Measurements from ENCODE around the gene PLA2G7.
A peak's percentile ranks its signal among the peaks of the same experiment; 100 is the strongest.
"Not testable (repeated sequence)": the region's sequence is repeated elsewhere in the genome, so short reads cannot be mapped to it uniquely, and the experiment has no call there.

The PLA2G7 gene

GRCh38 chr6:46745973-46746372, 10.8 kb upstream of the PLA2G7 start:
- Histone ChIP-seq H3K36me3 (ENCODE audit: insufficient read depth, low read length) (no peaks in the 10 kb centered on the region), H3K4me3 (ENCODE audit: low read depth in 1 of 2, low read length in 2 of 2) (no peak overlapping the region), H3K27ac (ENCODE audit: low read depth, low read length) (no peak overlapping the region), H3K9me3 (ENCODE audit: low read length) (no peaks in the 10 kb centered on the region), H3K9ac (ENCODE audit: low read length) (no peak overlapping the region), H3K27me3 (ENCODE audit: control insufficient read depth in 1 of 2, insufficient read depth in 2 of 2, low read length in 2 of 2) (no peaks in the 10 kb centered on the region), H3K4me1 (ENCODE audit: insufficient read depth, low read length) (no peaks in the 10 kb centered on the region)

GRCh38 chr6:46744159-46744725, 9.1 kb upstream of the PLA2G7 start:
- not testable (repeated sequence) for H3K9me3 ChIP-seq (ENCODE audit: low read length); H3K27ac ChIP-seq (ENCODE audit: low read depth, low read length); H3K9ac ChIP-seq (ENCODE audit: low read length); H3K4me1 ChIP-seq (ENCODE audit: insufficient read depth, low read length); H3K27me3 ChIP-seq (ENCODE audit: control insufficient read depth in 1 of 2, insufficient read depth in 2 of 2, low read length in 2 of 2); H3K4me3 ChIP-seq (ENCODE audit: low read depth in 1 of 2, low read length in 2 of 2); H3K36me3 ChIP-seq (ENCODE audit: insufficient read depth, low read length)

DNA sequence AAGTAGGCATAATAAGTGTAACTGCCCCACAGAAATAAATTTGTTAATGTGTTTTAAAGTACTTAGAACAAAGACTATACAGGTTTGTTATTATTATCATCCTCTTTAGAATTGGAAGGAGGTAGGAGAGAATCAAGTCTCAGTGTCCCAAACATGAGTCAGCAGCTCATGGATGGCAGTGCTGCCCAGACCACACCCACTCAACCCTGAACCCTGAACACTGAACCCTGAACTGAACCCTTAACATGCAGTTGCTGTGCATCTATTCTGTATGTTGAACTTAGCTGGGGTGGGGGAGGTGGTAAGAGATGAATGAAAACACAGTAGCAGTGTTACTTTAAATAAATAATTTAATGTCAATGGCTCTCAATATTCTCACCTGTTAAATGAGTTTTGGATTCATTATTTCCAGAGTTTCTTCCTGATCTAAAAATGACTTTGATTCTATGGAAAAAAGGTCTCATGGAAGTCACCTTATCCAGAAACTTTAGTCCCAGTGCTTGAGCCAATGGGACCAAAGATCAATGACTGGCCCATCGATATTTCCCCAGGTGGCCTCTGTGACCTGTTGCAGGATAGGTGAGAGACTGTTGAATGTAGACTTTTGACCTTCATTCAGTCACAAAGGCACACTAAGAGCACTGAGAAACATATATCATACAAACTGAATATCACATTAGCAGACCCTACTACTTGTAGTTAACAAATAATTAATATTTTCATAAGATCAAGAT, 8.4 kb upstream of the PLA2G7 start:
- H3K27ac ChIP-seq (ENCODE audit: low read depth, low read length), result no peak overlapping the region
- no peaks in the 10 kb centered on the region for H3K4me1 ChIP-seq (ENCODE audit: insufficient read depth, low read length)
- H3K9me3 ChIP-seq (ENCODE audit: low read length), result no peaks in the 10 kb centered on the region
- H3K27me3 ChIP-seq (ENCODE audit: control insufficient read depth in 1 of 2, insufficient read depth in 2 of 2, low read length in 2 of 2), result no peaks in the 10 kb centered on the region
- no peaks in the 10 kb centered on the region for H3K36me3 ChIP-seq (ENCODE audit: insufficient read depth, low read length)
- no peak overlapping the region for H3K9ac ChIP-seq (ENCODE audit: low read length)
- H3K4me3 ChIP-seq (ENCODE audit: low read depth in 1 of 2, low read length in 2 of 2), result no peak overlapping the region

- Histone ChIP-seq H3K4me3 (ENCODE audit: low read depth in 1 of 2, low read length in 2 of 2) (no peak overlapping the region), H3K9me3 (ENCODE audit: low read length) (no peaks in the 10 kb centered on the region), H3K9ac (ENCODE audit: low read length) (no peak overlapping the region), H3K36me3 (ENCODE audit: insufficient read depth, low read length) (no peaks in the 10 kb centered on the region), H3K27me3 (ENCODE audit: control insufficient read depth in 1 of 2, insufficient read depth in 2 of 2, low read length in 2 of 2) (peaks cover 0 to 6% of the 10 kb centered on the region in 2 donors), H3K4me1 (ENCODE audit: insufficient read depth, low read length) (no peaks in the 10 kb centered on the region), H3K27ac (ENCODE audit: low read depth, low read length) (no peak overlapping the region)
These were observed 6.7 kb upstream of the PLA2G7 start for GRCh38 chr6:46741910-46742309.

DNA sequence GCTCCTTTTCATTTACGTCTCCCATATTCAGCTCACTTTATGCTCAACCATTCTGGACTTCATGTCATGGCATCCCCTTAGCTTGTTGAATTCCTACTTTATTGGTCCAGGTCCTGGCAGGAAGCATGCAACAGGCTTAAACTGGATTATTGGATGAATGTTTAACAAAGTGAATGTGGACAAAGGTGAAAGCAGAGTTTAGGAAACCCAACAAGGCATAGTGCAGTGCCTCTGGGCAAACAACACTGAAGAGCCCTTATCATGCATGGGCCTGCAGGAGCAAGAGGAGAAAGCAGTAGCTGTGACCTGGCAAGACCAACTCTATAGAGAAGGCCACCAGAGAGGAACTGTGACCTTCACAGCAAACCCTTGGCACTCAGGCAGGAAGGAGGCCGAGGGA, 6.3 kb upstream of the PLA2G7 start:
- Histone ChIP-seq H3K9me3 (ENCODE audit: low read length) (no peaks in the 10 kb centered on the region), H3K4me3 (ENCODE audit: low read depth in 1 of 2, low read length in 2 of 2) (no peak overlapping the region), H3K27ac (ENCODE audit: low read depth, low read length) (no peak overlapping the region), H3K27me3 (ENCODE audit: control insufficient read depth in 1 of 2, insufficient read depth in 2 of 2, low read length in 2 of 2) (peaks cover 4 to 6% of the 10 kb centered on the region in 2 donors), H3K36me3 (ENCODE audit: insufficient read depth, low read length) (no peaks in the 10 kb centered on the region), H3K9ac (ENCODE audit: low read length) (no peak overlapping the region), H3K4me1 (ENCODE audit: insufficient read depth, low read length) (no peaks in the 10 kb centered on the region)

DNA sequence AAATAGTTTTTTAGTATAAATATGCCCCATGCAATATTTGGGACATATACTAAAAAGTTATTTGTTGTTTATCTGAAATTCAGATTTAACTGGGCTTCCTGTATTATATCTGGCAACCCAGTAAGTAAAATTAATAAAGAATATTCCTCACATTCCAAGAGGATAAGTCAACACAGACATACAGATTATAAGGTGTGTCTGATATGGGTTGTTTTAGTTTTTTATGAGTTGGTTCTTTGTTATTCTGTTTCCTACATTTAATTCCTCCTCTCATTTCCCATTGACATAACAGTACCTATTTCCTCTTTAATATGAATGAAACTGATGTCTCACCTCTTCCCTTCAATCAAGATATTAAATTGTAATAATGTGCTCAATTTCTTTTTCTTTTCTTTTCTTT, 1.7 kb upstream of the PLA2G7 start:
- no peak overlapping the region for H3K27ac ChIP-seq (ENCODE audit: low read depth, low read length)
- no peaks in the 10 kb centered on the region for H3K36me3 ChIP-seq (ENCODE audit: insufficient read depth, low read length)
- H3K4me1 ChIP-seq (ENCODE audit: insufficient read depth, low read length), result no peaks in the 10 kb centered on the region
- H3K4me3 ChIP-seq (ENCODE audit: low read depth in 1 of 2, low read length in 2 of 2), result no peak overlapping the region
- H3K27me3 ChIP-seq (ENCODE audit: control insufficient read depth in 1 of 2, insufficient read depth in 2 of 2, low read length in 2 of 2), result peaks cover 6 to 10% of the 10 kb centered on the region in 2 donors
- no peak overlapping the region for H3K9ac ChIP-seq (ENCODE audit: low read length)
- H3K9me3 ChIP-seq (ENCODE audit: low read length), result no peaks in the 10 kb centered on the region

DNA sequence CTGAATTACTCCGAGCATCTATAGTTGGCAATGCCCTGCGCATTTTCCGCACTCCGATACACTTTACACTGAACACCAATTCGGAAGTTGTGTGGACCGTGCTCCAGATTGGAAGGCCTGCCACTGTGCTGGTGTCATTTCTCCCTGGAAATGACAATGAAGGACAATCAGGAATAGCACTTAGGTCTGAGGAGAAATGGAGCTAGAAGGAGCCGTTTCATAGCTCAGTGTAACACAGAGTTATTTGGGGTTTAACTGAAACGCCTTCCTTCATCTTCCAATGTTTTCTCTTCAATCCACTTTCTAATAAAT, 501 bp upstream of the PLA2G7 start:
- Histone ChIP-seq H3K9ac (ENCODE audit: low read length) (no peak overlapping the region), H3K27me3 (ENCODE audit: control insufficient read depth in 1 of 2, insufficient read depth in 2 of 2, low read length in 2 of 2) (peaks cover 6 to 10% of the 10 kb centered on the region in 2 donors), H3K4me3 (ENCODE audit: low read depth in 1 of 2, low read length in 2 of 2) (peak overlapping the region; percentile 55 to 64), H3K4me1 (ENCODE audit: insufficient read depth, low read length) (no peaks in the 10 kb centered on the region), H3K9me3 (ENCODE audit: low read length) (no peaks in the 10 kb centered on the region), H3K36me3 (ENCODE audit: insufficient read depth, low read length) (no peaks in the 10 kb centered on the region), H3K27ac (ENCODE audit: low read depth, low read length) (no peak overlapping the region)

GRCh38 chr6:46733341-46733801, 1.8 kb downstream of the PLA2G7 start:
- peaks cover 6 to 10% of the 10 kb centered on the region in 2 donors for H3K27me3 ChIP-seq (ENCODE audit: control insufficient read depth in 1 of 2, insufficient read depth in 2 of 2, low read length in 2 of 2)
- no peaks in the 10 kb centered on the region for H3K36me3 ChIP-seq (ENCODE audit: insufficient read depth, low read length)
- H3K27ac ChIP-seq (ENCODE audit: low read depth, low read length), result no peak overlapping the region
- no peak overlapping the region for H3K9ac ChIP-seq (ENCODE audit: low read length)
- no peak overlapping the region for H3K4me3 ChIP-seq (ENCODE audit: low read depth in 1 of 2, low read length in 2 of 2)
- H3K9me3 ChIP-seq (ENCODE audit: low read length), result no peaks in the 10 kb centered on the region
- no peaks in the 10 kb centered on the region for H3K4me1 ChIP-seq (ENCODE audit: insufficient read depth, low read length)

DNA sequence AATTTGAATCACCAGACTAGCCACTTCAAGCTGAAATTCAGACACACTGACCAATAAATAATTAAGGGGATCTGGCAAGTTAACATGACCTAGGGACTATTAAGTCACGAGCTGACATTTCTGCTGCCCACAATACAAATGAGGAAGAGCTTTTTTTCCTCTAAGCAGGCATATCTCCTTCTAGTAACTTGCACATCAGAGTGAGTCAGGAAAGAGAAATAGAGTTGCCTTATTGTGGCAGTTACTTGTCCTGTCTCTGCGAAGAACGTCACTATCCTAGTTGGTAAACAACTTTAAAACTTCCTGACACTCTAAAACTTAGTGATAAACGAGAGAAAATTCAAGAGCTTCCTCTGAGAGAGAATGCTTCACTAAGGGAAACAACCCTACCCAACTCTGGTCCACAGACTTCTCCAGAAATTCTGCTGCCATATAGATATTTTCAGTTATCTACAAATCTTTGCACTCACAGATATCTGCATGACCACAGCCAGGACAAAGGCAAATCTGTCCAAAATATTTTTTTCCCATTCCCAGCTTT, 4.2 kb downstream of the PLA2G7 start:
- no peaks in the 10 kb centered on the region for H3K4me1 ChIP-seq (ENCODE audit: insufficient read depth, low read length)
- no peak overlapping the region for H3K9ac ChIP-seq (ENCODE audit: low read length)
- no peak overlapping the region for H3K4me3 ChIP-seq (ENCODE audit: low read depth in 1 of 2, low read length in 2 of 2)
- H3K9me3 ChIP-seq (ENCODE audit: low read length), result no peaks in the 10 kb centered on the region
- no peak overlapping the region for H3K27ac ChIP-seq (ENCODE audit: low read depth, low read length)
- H3K36me3 ChIP-seq (ENCODE audit: insufficient read depth, low read length), result no peaks in the 10 kb centered on the region
- peaks cover 0 to 1% of the 10 kb centered on the region in 2 donors for H3K27me3 ChIP-seq (ENCODE audit: control insufficient read depth in 1 of 2, insufficient read depth in 2 of 2, low read length in 2 of 2)

- H3K4me3 ChIP-seq (ENCODE audit: low read depth in 1 of 2, low read length in 2 of 2), result no peak overlapping the region
- H3K4me1 ChIP-seq (ENCODE audit: insufficient read depth, low read length), result no peaks in the 10 kb centered on the region
- no peaks in the 10 kb centered on the region for H3K27me3 ChIP-seq (ENCODE audit: control insufficient read depth in 1 of 2, insufficient read depth in 2 of 2, low read length in 2 of 2)
These were observed 5.3 kb downstream of the PLA2G7 start for GRCh38 chr6:46729787-46730326.

DNA sequence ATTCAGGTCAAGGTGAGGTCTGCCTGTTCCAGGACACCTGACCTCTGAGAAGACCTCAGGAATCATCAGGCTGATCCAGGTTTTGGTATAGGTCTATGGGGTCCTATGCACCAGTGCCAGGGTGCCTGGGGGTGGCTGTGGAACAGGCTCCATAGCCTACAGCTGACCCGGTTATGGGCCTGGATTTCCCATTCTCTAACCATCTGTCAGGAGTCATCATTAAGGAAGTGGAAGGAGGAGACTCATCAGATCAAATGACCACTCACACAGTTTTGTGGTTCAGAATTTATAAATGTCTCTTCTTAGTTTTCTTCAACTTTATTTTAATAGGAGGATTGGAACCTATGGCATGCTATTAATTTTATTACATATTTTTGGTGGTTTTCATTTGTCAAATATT, 14.8 kb downstream of the PLA2G7 start:
- Histone ChIP-seq H3K4me1 (ENCODE audit: insufficient read depth, low read length) (no peaks in the 10 kb centered on the region), H3K9me3 (ENCODE audit: low read length) (no peaks in the 10 kb centered on the region)

More at GRCh38 chr6:46729787-46730326, 5.3 kb downstream of the PLA2G7 start:
- H3K9me3 ChIP-seq (ENCODE audit: low read length), result no peaks in the 10 kb centered on the region
- no peaks in the 10 kb centered on the region for H3K36me3 ChIP-seq (ENCODE audit: insufficient read depth, low read length)
- H3K9ac ChIP-seq (ENCODE audit: low read length), result no peak overlapping the region
- H3K27ac ChIP-seq (ENCODE audit: low read depth, low read length), result no peak overlapping the region

More for the DNA sequence above, 14.8 kb downstream of the PLA2G7 start:
- no peak overlapping the region for H3K9ac ChIP-seq (ENCODE audit: low read length)
- H3K27me3 ChIP-seq (ENCODE audit: control insufficient read depth in 1 of 2, insufficient read depth in 2 of 2, low read length in 2 of 2), result no peaks in the 10 kb centered on the region
- no peaks in the 10 kb centered on the region for H3K36me3 ChIP-seq (ENCODE audit: insufficient read depth, low read length)
- H3K4me3 ChIP-seq (ENCODE audit: low read depth in 1 of 2, low read length in 2 of 2), result no peak overlapping the region
- no peak overlapping the region for H3K27ac ChIP-seq (ENCODE audit: low read depth, low read length)

Measured in muscle layer of colon (tissue), 2 donors.